K562 (cell line): Measurements from ENCODE around the gene NECTIN2. TPM values are rescaled to one million over a fixed set of nuclear protein-coding genes. Genes with fewer than 3 reads are reported as not detected.

Experiments
- CHD7 ChIP-seq: fragments of 200-600 bp; sonication (generic); IDR thresholded peaks from one replicate; pipeline ENCODE4 v1.6.1; 2012; ENCODE audit warnings: mild to moderate bottlenecking, low read depth, low read length, inconsistent platforms
- MTA1 ChIP-seq: fragments of 450-650 bp; IDR thresholded peaks from 2 replicates; pipeline ENCODE4 v1.6.1; 2017; ENCODE audit warnings: borderline replicate concordance
- NCOA4 ChIP-seq: fragments of 450-650 bp; IDR thresholded peaks from 2 replicates; pipeline ENCODE4 v1.6.1; 2018; ENCODE audit warnings: mild to moderate bottlenecking; ENCODE audit not compliant: partially characterized antibody
- PML ChIP-seq: IDR thresholded peaks from 2 replicates; pipeline ENCODE4 v1.6.1; 2012; ENCODE audit warnings: low read length, inconsistent platforms
- SREBF2 ChIP-seq: sonication (generic); formaldehyde crosslinking; IDR thresholded peaks from 2 replicates; pipeline ENCODE4 v1.4.0; 2020; ENCODE audit warnings: mild to moderate bottlenecking, missing genetic modification reagents
- SRSF1 ChIP-seq: fragments of 200-400 bp; formaldehyde crosslinking; IDR thresholded peaks from 2 replicates; pipeline ENCODE4 v1.6.1; 2017; ENCODE audit warnings: mild to moderate bottlenecking, low read depth, low read length, moderate library complexity
- ZSCAN32 ChIP-seq: fragments of 450-650 bp; formaldehyde crosslinking; IDR thresholded peaks from 2 replicates; pipeline ENCODE4 v1.4.0; 2020; ENCODE audit warnings: mild to moderate bottlenecking, moderate library complexity
- polyA plus RNA-seq, 8 experiments: library from polyadenylated mRNA; depleted of rRNA in 4 of 8; stranded (reverse) in 5 of 8; unstranded in 3 of 8; fragments of >200 nt; fragmentation: Nextera tagmentation in 2 of 8; fragmentation: Illumina TruSeq in 1 of 8; extraction: Ambion mirVana in 2 of 8; extraction: Trizol in 1 of 8; gene quantifications; 2 replicates each; pipeline versions ENCODE4 v1.2.1 to v1.2.3, GENCODE V29; 2011 to 2014; ENCODE audit warnings: inconsistent platforms in 1 of 8, missing spikeins in 1 of 8
- total RNA-seq, 7 experiments: library from RNA; depleted of rRNA in 6 of 7; stranded (reverse); fragments of >200 nt in 6 of 7; fragmentation: Illumina TruSeq in 2 of 7; extraction: Trizol in 2 of 7; gene quantifications; 2 replicates each; pipeline versions ENCODE4 v1.2.1 to v1.2.3, GENCODE V29; 2011 to 2021; ENCODE audit warnings: low replicate concordance in 1 of 7
- TF ChIP-seq, protein P1 (sequence below): fragments of 450-650 bp; formaldehyde crosslinking; IDR thresholded peaks from 2 replicates; pipeline ENCODE4 v1.4.0; 2022; ENCODE audit warnings: missing genetic modification characterization
- TF ChIP-seq, protein P2 (sequence below), 2 experiments: fragments of 450-650 bp in 1 of 2; sonication (generic) in 1 of 2; formaldehyde crosslinking; conservative IDR thresholded peaks; 2 replicates each; pipeline versions ENCODE4 v1.4.0 to v1.8.1; 2020 to 2022; ENCODE audit warnings: mild to moderate bottlenecking in 1 of 2, missing genetic modification reagents in 1 of 2

Gene NECTIN2
- total and polyA plus RNA-seq, 9 of the 15 experiments (the other 6 are each of a cell fraction or from before 2014, with no cell fraction given) = 3.9 to 94.9 (median 34.9) TPM

DNA sequence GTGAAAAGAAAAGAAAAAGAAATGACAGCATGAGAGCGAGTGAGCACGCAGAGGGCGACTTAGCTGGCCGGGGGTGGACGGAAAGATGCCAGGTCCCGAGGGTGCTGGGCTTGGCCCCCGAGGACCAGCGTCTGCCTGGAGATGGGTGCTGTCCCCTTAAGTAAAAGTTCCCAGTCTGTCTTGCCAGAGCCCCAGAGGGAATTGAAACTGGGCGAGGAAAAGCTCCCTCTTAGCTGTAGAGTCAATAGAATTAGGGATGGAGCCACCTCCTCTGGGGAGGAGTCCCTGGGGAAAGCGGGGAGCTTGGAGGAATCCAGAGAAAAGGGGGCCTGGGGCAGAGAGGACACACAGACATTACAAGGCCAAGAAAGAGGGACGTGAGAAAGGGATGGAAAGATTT is 23.9 kb upstream of the NECTIN2 start (continued):
- TF ChIP-seq CHD7 = no peak
- TF ChIP-seq, protein P1, sequence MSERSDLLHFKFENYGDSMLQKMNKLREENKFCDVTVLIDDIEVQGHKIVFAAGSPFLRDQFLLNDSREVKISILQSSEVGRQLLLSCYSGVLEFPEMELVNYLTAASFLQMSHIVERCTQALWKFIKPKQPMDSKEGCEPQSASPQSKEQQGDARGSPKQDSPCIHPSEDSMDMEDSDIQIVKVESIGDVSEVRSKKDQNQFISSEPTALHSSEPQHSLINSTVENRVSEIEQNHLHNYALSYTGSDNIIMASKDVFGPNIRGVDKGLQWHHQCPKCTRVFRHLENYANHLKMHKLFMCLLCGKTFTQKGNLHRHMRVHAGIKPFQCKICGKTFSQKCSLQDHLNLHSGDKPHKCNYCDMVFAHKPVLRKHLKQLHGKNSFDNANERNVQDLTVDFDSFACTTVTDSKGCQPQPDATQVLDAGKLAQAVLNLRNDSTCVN (CRISPR knock-in tag) = no peak
- TF ChIP-seq ZSCAN32 = no peak
- no peak for TF ChIP-seq SREBF2 (CRISPR knock-in tag)
- TF ChIP-seq, protein P2, sequence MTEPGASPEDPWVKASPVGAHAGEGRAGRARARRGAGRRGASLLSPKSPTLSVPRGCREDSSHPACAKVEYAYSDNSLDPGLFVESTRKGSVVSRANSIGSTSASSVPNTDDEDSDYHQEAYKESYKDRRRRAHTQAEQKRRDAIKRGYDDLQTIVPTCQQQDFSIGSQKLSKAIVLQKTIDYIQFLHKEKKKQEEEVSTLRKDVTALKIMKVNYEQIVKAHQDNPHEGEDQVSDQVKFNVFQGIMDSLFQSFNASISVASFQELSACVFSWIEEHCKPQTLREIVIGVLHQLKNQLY (CRISPR knock-in tag; conservative IDR thresholded peaks at IDR 0.05) = no peak
- no peak for TF ChIP-seq MTA1
- no peak for TF ChIP-seq PML
- no peak for TF ChIP-seq SRSF1
- no peak for TF ChIP-seq NCOA4
